ENCODE results near the gene CCDC73. TPM values are rescaled to one million over a fixed set of nuclear protein-coding genes. Genes with fewer than 3 reads are reported as not detected.

The CCDC73 gene
- total RNA-seq, 1 donor from 2014 or later: 0.27 TPM

- H3K27me3 Mint-ChIP-seq (ENCODE audit: low read depth): no peaks in the 10 kb centered on the region
- H3K4me1 Mint-ChIP-seq: peaks cover 6% of the 10 kb centered on the region
- no peak for DNase-seq (ENCODE audit: low spot score in 2 of 2, unreplicated experiment in 2 of 2)
- no peak overlapping the region for H3K27ac Mint-ChIP-seq
- H3K9me3 Mint-ChIP-seq: no peaks in the 10 kb centered on the region
- no peak for TF ChIP-seq CTCF (IDR thresholded peaks at IDR 0.05; ENCODE audit: unreplicated experiment)
- H3K4me3 Mint-ChIP-seq: no peak overlapping the region
- peaks cover 1% of the 10 kb centered on the region for H3K36me3 Mint-ChIP-seq
These were observed 27.1 kb upstream of the CCDC73 start for GRCh38 chr11:32821517-32821916.

GRCh38 chr11:32820497-32820896 lies 26.0 kb upstream of the CCDC73 start:
- Mint-ChIP-seq H3K36me3 (peaks cover 1% of the 10 kb centered on the region), H3K4me1 (peaks cover 6% of the 10 kb centered on the region), H3K27me3 (ENCODE audit: low read depth) (no peaks in the 10 kb centered on the region), H3K27ac (no peak overlapping the region), H3K4me3 (no peak overlapping the region), H3K9me3 (no peaks in the 10 kb centered on the region)
- DNase-seq (ENCODE audit: low spot score in 2 of 2, unreplicated experiment in 2 of 2): no peak
- no peak for TF ChIP-seq CTCF (IDR thresholded peaks at IDR 0.05; ENCODE audit: unreplicated experiment)

DNA sequence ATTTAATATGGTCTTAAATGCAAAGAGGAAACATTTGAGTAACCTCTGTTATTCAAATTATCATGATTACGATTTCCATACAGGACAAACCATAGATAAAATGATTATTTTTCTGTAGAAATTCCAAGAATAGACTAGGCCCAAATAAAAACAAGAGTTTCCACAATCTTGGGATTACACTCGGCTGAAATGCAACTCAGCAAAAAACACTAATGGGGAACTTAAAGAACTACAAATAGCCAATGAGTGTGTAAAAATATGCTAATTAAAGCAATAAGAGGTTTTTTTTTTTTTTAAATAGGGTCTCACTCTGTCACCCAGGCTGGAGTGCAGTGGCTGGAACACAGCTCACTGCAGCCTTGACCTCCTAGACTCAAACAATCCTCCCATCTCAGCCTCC lies 24.7 kb upstream of the CCDC73 start:
- no peak overlapping the region for H3K4me3 Mint-ChIP-seq
- peaks cover 6% of the 10 kb centered on the region for H3K4me1 Mint-ChIP-seq

GRCh38 chr11:32817852-32818183 lies 23.4 kb upstream of the CCDC73 start:
- Mint-ChIP-seq H3K27me3 (ENCODE audit: low read depth) (no peaks in the 10 kb centered on the region), H3K36me3 (peaks cover 1% of the 10 kb centered on the region), H3K4me3 (no peak overlapping the region)

More for the DNA sequence above, 24.7 kb upstream of the CCDC73 start:
- H3K27me3 Mint-ChIP-seq (ENCODE audit: low read depth): no peaks in the 10 kb centered on the region
- no peak for DNase-seq (ENCODE audit: low spot score in 2 of 2, unreplicated experiment in 2 of 2)
- H3K27ac Mint-ChIP-seq: no peak overlapping the region
- no peaks in the 10 kb centered on the region for H3K9me3 Mint-ChIP-seq
- no peak for TF ChIP-seq CTCF (IDR thresholded peaks at IDR 0.05; ENCODE audit: unreplicated experiment)
- H3K36me3 Mint-ChIP-seq: peaks cover 1% of the 10 kb centered on the region

GRCh38 chr11:32817181-32817851 lies 22.9 kb upstream of the CCDC73 start:
- no peaks in the 10 kb centered on the region for H3K27me3 Mint-ChIP-seq (ENCODE audit: low read depth)
- no peak for DNase-seq (ENCODE audit: low spot score in 2 of 2, unreplicated experiment in 2 of 2)
- no peaks in the 10 kb centered on the region for H3K9me3 Mint-ChIP-seq
- no peak for TF ChIP-seq CTCF (IDR thresholded peaks at IDR 0.05; ENCODE audit: unreplicated experiment)
- peaks cover 6% of the 10 kb centered on the region for H3K4me1 Mint-ChIP-seq
- H3K4me3 Mint-ChIP-seq: no peak overlapping the region
- H3K36me3 Mint-ChIP-seq: no peaks in the 10 kb centered on the region
- no peak overlapping the region for H3K27ac Mint-ChIP-seq

More at GRCh38 chr11:32817852-32818183, 23.4 kb upstream of the CCDC73 start:
- peaks cover 6% of the 10 kb centered on the region for H3K4me1 Mint-ChIP-seq
- no peak overlapping the region for H3K27ac Mint-ChIP-seq
- no peaks in the 10 kb centered on the region for H3K9me3 Mint-ChIP-seq
- TF ChIP-seq CTCF (IDR thresholded peaks at IDR 0.05; ENCODE audit: unreplicated experiment): no peak
- no peak for DNase-seq (ENCODE audit: low spot score in 2 of 2, unreplicated experiment in 2 of 2)

- Mint-ChIP-seq H3K4me1 (peaks cover 12% of the 10 kb centered on the region), H3K9me3 (no peaks in the 10 kb centered on the region), H3K4me3 (no peak overlapping the region), H3K27ac (no peak overlapping the region), H3K27me3 (ENCODE audit: low read depth) (no peaks in the 10 kb centered on the region), H3K36me3 (no peaks in the 10 kb centered on the region)
- DNase-seq (ENCODE audit: low spot score in 2 of 2, unreplicated experiment in 2 of 2): peak; percentile 45 to 71
- peak; percentile 51 for TF ChIP-seq CTCF (IDR thresholded peaks at IDR 0.05; ENCODE audit: unreplicated experiment)
These were observed 14.9 kb upstream of the CCDC73 start for GRCh38 chr11:32809313-32809712.

All from mesothelial cell of epicardium (in vitro differentiated cells).